D721Med (cell line): ENCODE data around the gene NBL1.

Source experiments
- DNase-seq: peaks from one replicate; pipeline ENCODE4 v3.0.0; 2011; ENCODE audit warnings: low spot score; ENCODE audit not compliant: insufficient read length
- FAIRE-seq: peaks from 2 replicates; lab custom pipeline; 2011; peaks lifted over from hg19 to GRCh38; lab: Jason Lieb, UNC
- CTCF ChIP-seq: IDR thresholded peaks from 2 replicates; pipeline ENCODE4 v1.5.1; 2012; ENCODE audit warnings: mild to moderate bottlenecking, control low read depth; ENCODE audit not compliant: insufficient read depth; ENCODE audit errors: missing control alignments

Gene NBL1

GRCh38 chr1:19647643-19648042, 3.5 kb downstream of the NBL1 start:
- DNase-seq (no peak), FAIRE-seq (no peak)
- no peak for TF ChIP-seq CTCF

DNA sequence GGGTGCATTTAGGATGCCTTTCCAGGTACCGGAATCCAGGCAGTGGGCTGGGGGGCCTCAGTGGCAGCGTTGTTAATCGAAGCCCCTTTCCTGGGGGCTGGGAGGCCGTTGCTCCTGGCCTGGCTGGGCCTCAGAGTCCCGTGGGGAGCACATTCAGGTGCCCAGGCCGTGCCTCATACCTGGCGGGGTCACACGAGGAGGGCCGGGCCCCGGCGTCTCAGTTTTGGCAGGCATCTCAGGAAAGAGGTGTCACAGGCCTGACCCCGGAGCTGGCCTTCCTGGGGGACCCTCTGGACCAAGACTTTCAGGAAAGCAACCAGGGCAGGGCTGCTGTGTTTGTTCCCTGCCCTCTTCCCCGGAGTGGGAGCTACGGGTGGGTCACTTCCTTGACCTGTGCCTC, 4.1 kb downstream of the NBL1 start:
- FAIRE-seq (no peak), DNase-seq (no peak)
- TF ChIP-seq CTCF: no peak

DNA sequence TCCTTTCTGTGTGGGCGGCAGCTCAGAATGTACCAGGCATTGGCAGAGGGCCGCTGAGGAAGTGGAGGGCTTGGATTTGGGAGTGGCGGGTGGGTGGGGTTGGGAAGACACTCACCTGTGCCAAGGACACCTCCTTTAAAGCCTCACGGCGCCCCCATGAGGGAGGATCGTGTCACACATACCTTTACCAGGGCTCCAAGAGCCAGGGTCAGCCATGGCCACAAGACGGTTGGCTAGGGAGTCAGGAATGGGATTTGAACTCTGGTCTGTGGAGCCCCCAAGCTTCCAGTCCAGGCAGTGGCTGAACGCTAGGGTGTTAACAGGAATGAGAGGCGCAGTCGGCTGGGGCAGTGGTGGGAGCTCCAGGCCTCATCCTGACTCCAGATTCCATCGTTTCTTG, 4.6 kb downstream of the NBL1 start:
- TF ChIP-seq CTCF: peak; percentile 3
- DNase-seq: no peak
- no peak for FAIRE-seq

- FAIRE-seq (no peak), DNase-seq (no peak)
- TF ChIP-seq CTCF: no peak
Observed at GRCh38 chr1:19650416-19651140, 6.5 kb downstream of the NBL1 start.

DNA sequence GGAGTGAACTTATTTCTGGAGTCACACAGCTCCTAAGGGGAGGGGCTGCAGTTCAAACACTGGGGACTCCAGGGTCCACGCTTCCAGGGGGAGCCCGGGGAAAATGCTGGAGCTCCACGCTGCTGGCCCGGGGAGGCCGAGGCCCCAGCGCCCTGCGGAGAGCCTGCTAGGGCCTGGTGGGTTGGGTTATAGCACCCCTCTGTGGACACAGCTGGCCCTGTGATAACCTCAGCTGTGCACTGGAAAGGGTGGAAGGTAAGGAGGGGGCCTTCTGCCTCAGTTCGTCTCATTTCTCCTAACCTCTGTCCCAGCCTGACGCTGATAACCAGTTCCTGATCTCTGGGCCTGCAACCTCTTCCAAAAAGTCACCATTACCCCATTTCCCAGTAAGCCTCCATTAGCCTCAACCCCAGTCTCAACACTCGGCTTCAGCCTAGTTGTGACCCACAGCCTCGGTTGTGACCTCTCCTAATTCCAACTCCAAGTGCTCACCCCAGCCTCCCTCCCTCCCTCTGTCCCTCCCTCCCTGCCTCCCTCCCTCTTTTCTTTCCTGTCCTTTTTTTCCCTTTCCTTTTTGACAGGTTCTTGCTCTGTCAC, 7.1 kb downstream of the NBL1 start:
- DNase-seq (peak; percentile 74), FAIRE-seq (no peak)
- TF ChIP-seq CTCF: peak; percentile 73

GRCh38 chr1:19654386-19654785, 10.3 kb downstream of the NBL1 start:
- DNase-seq (no peak), FAIRE-seq (no peak)
- no peak for TF ChIP-seq CTCF
